WTC11 (cell line): ENCODE data around the gene GPR17. TPM values are rescaled to one million over a fixed set of nuclear protein-coding genes. Genes with fewer than 3 reads are reported as not detected.

Experiments used
- ATAC-seq: fragments of 200-7000 bp; cut with Tn5 transposase; 2 replicates; pipeline ENCODE4 v1.10.0; 2021; ENCODE audit warnings: mild to moderate bottlenecking, moderate library complexity
- CTCF ChIA-PET: fragments of 300-600 bp; sonication (Branson Sonifier 250); formaldehyde crosslinking; loops from one replicate; lab custom pipeline; 2021; ENCODE audit warnings: antibody characterized with exemption; lab: Charles Lee
- POLR2A ChIA-PET: fragments of 350-600 bp; sonication (Branson Sonifier 250); formaldehyde crosslinking; loops from one replicate; lab custom pipeline; 2021; ENCODE audit warnings: antibody characterized with exemption; lab: Charles Lee
- DNase-seq: peaks from one replicate; pipeline ENCODE4 v3.0.0; 2021; ENCODE audit warnings: low spot score
- H3K27ac Mint-ChIP-seq: 2 replicates; pipeline ENCODE4 v1.8.0; 2021; ENCODE audit warnings: mixed read lengths
- H3K27me3 Mint-ChIP-seq: 2 replicates; pipeline ENCODE4 v1.8.0; 2021; ENCODE audit warnings: low read depth, mild to moderate bottlenecking, moderate library complexity, mixed read lengths
- H3K36me3 Mint-ChIP-seq: 2 replicates; pipeline ENCODE4 v1.8.0; 2021; ENCODE audit warnings: mixed read lengths
- H3K4me1 Mint-ChIP-seq: 2 replicates; pipeline ENCODE4 v1.8.0; 2022; ENCODE audit warnings: mixed read lengths
- H3K4me3 Mint-ChIP-seq: 2 replicates; pipeline ENCODE4 v1.8.0; 2021; ENCODE audit warnings: mild to moderate bottlenecking, moderate library complexity, mixed read lengths
- H3K9me3 Mint-ChIP-seq: 2 replicates; pipeline ENCODE4 v1.8.0; 2021; ENCODE audit warnings: mixed read lengths
- AFF4 ChIP-seq: sonication (generic); formaldehyde crosslinking; IDR thresholded peaks from 2 replicates; pipeline ENCODE4 v1.8.1; 2023; ENCODE audit warnings: mild to moderate bottlenecking, missing genetic modification reagents, borderline replicate concordance
- ATF2 ChIP-seq: sonication (generic); formaldehyde crosslinking; IDR thresholded peaks from 2 replicates; pipeline ENCODE4 v1.8.1; 2022; ENCODE audit warnings: low read depth, missing genetic modification reagents, borderline replicate concordance
- CREM ChIP-seq: sonication (generic); formaldehyde crosslinking; IDR thresholded peaks from 2 replicates; pipeline ENCODE4 v1.8.1; 2022; ENCODE audit warnings: mild to moderate bottlenecking, missing genetic modification reagents, moderate library complexity
- E2F4 ChIP-seq: sonication (generic); formaldehyde crosslinking; IDR thresholded peaks from 2 replicates; pipeline ENCODE4 v1.8.1; 2022; ENCODE audit warnings: low read depth, mild to moderate bottlenecking, moderate library complexity, missing genetic modification reagents, borderline replicate concordance
- ELF4 ChIP-seq: sonication (generic); formaldehyde crosslinking; IDR thresholded peaks from 2 replicates; pipeline ENCODE4 v1.8.1; 2022; ENCODE audit warnings: low read depth, mild to moderate bottlenecking, moderate library complexity, missing genetic modification reagents
- EMX1 ChIP-seq: fragments of 250-450 bp; sonication (Bioruptor Pico); IDR thresholded peaks from 2 replicates; pipeline ENCODE4 v1.8.0; 2021; ENCODE audit warnings: mild to moderate bottlenecking
- FOXK1 ChIP-seq: sonication (generic); formaldehyde crosslinking; IDR thresholded peaks from 2 replicates; pipeline ENCODE4 v1.8.0; 2022; ENCODE audit warnings: mild to moderate bottlenecking, moderate library complexity, missing genetic modification reagents
- FOXP1 ChIP-seq: sonication (generic); formaldehyde crosslinking; IDR thresholded peaks from 2 replicates; pipeline ENCODE4 v1.8.0; 2022; ENCODE audit warnings: missing genetic modification reagents, mild to moderate bottlenecking, moderate library complexity, borderline replicate concordance
- HMGA2 ChIP-seq: fragments of 250-450 bp; sonication (Bioruptor Pico); IDR thresholded peaks from 2 replicates; pipeline ENCODE4 v1.4.0; 2021; ENCODE audit warnings: mild to moderate bottlenecking, moderate library complexity
- IRF2 ChIP-seq: sonication (generic); formaldehyde crosslinking; IDR thresholded peaks from 2 replicates; pipeline ENCODE4 v1.8.0; 2022; ENCODE audit warnings: low read depth, missing genetic modification reagents, borderline replicate concordance
- KAT7 ChIP-seq: sonication (generic); formaldehyde crosslinking; IDR thresholded peaks from 2 replicates; pipeline ENCODE4 v1.8.1; 2023; ENCODE audit warnings: missing genetic modification reagents, mild to moderate bottlenecking, borderline replicate concordance
- MYBL2 ChIP-seq: sonication (generic); formaldehyde crosslinking; IDR thresholded peaks from 2 replicates; pipeline ENCODE4 v1.8.1; 2023; ENCODE audit warnings: mild to moderate bottlenecking, moderate library complexity, missing genetic modification reagents
- NFYB ChIP-seq: sonication (generic); formaldehyde crosslinking; conservative IDR thresholded peaks from 2 replicates; pipeline ENCODE4 v1.8.0; 2022; ENCODE audit warnings: low read depth, missing genetic modification reagents
- SMAD4 ChIP-seq: sonication (generic); formaldehyde crosslinking; IDR thresholded peaks from 2 replicates; pipeline ENCODE4 v1.8.0; 2022; ENCODE audit warnings: mild to moderate bottlenecking, missing genetic modification reagents
- SOX15 ChIP-seq: fragments of 250-450 bp; sonication (Bioruptor Pico); IDR thresholded peaks from 2 replicates; pipeline ENCODE4 v1.9.0; 2021; ENCODE audit warnings: mild to moderate bottlenecking
- ZMAT4 ChIP-seq: fragments of 250-450 bp; sonication (Bioruptor Pico); IDR thresholded peaks from 2 replicates; pipeline ENCODE4 v1.9.0; 2021; ENCODE audit warnings: mild to moderate bottlenecking
- ZNF232 ChIP-seq: sonication (generic); formaldehyde crosslinking; IDR thresholded peaks from 2 replicates; pipeline ENCODE4 v1.8.0; 2022; ENCODE audit warnings: mild to moderate bottlenecking, missing genetic modification reagents
- total RNA-seq: library from RNA; stranded (reverse); gene quantifications from 3 replicates; pipeline ENCODE4 v1.2.3, GENCODE V29; 2021

The GPR17 gene
- total RNA-seq, 1 experiment from 2014 or later = not detected

- TF ChIP-seq SMAD4 (CRISPR knock-in tag) (no peak), SOX15 (CRISPR knock-in tag) (no peak)
Measured at GRCh38 chr2:127606625-127607398, 39.1 kb upstream of the GPR17 start (continued).

GRCh38 chr2:127607399-127607908, 38.5 kb upstream of the GPR17 start:
- CTCF ChIA-PET = interaction anchor here (2.0 kb wide), 1 partner anchor 16 kb away, joined by 8 read pairs; no protein-coding TSS in a partner anchor
- TF ChIP-seq CREM (CRISPR knock-in tag) (no peak), ATF2 (CRISPR knock-in tag) (no peak), SOX15 (CRISPR knock-in tag) (no peak), IRF2 (CRISPR knock-in tag) (no peak), KAT7 (CRISPR knock-in tag) (no peak), FOXP1 (CRISPR knock-in tag) (no peak), MYBL2 (CRISPR knock-in tag) (no peak), ZMAT4 (no peak), HMGA2 (CRISPR knock-in tag) (no peak), AFF4 (no peak), E2F4 (CRISPR knock-in tag) (no peak)
- TF ChIP-seq, all 79 proteins: peak for 0
- no peak for DNase-seq
- Mint-ChIP-seq H3K4me3 (no peak overlapping the region), H3K36me3 (no peaks in the 10 kb centered on the region), H3K27ac (no peak overlapping the region), H3K9me3 (peaks cover 10% of the 10 kb centered on the region), H3K4me1 (no peaks in the 10 kb centered on the region), H3K27me3 (peaks cover 3% of the 10 kb centered on the region; the same call in 1 of the 2 replicates)
- POLR2A ChIA-PET = no interaction called here
- ATAC-seq = no peak

- no peak overlapping the region for H3K27ac Mint-ChIP-seq
- no peak overlapping the region for H3K4me3 Mint-ChIP-seq
- peaks cover 9% of the 10 kb centered on the region for H3K9me3 Mint-ChIP-seq
- ChIA-PET POLR2A (no interaction called here), CTCF (interaction anchor here (2.0 kb wide), 1 partner anchor 17 kb away, joined by 8 read pairs; no protein-coding TSS in a partner anchor)
- TF ChIP-seq NFYB (CRISPR knock-in tag) (no peak), FOXK1 (no peak), ZNF232 (CRISPR knock-in tag) (no peak), ELF4 (no peak), EMX1 (no peak)
- ATAC-seq = no peak
- H3K4me1 Mint-ChIP-seq = no peaks in the 10 kb centered on the region
- H3K27me3 Mint-ChIP-seq = no peaks in the 10 kb centered on the region
- H3K36me3 Mint-ChIP-seq = peaks cover 3% of the 10 kb centered on the region; the same call in 1 of the 2 replicates
- DNase-seq = no peak
Measured at GRCh38 chr2:127608061-127609030, 37.6 kb upstream of the GPR17 start.
